ENCODE measurements around the gene HSP90AA1.
"Not testable (repeated sequence)": the region's sequence is repeated elsewhere in the genome, so short reads cannot be mapped to it uniquely, and the experiment has no call there.

Gene HSP90AA1

GRCh38 chr14:102064590-102064989, 22.3 kb downstream of the HSP90AA1 start:
- not testable (repeated sequence) for DNase-seq

GRCh38 chr14:102063808-102064429, 22.9 kb downstream of the HSP90AA1 start:
- no peak for DNase-seq

GRCh38 chr14:102063109-102063807, 23.6 kb downstream of the HSP90AA1 start:
- peak; percentile 87 for DNase-seq

DNA sequence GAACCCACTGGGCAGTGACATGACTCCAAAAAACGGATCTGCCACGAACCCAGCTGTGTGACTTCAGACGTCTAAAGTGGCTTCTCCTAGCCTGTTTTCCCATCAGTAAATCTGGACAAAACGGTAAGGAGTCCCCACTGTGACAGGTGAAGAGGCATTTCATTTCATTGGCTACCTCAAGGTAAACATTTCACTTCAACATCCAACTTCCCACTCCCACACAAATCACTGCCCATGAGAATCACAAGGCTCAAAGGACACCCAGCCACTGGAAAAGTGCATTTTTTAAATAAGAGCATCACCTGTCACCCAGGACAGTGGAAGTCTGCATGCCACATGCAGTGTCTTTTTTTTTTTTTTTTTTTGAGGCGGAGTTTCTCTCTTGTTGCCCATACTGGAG, 27.9 kb downstream of the HSP90AA1 start:
- DNase-seq: no peak

DNA sequence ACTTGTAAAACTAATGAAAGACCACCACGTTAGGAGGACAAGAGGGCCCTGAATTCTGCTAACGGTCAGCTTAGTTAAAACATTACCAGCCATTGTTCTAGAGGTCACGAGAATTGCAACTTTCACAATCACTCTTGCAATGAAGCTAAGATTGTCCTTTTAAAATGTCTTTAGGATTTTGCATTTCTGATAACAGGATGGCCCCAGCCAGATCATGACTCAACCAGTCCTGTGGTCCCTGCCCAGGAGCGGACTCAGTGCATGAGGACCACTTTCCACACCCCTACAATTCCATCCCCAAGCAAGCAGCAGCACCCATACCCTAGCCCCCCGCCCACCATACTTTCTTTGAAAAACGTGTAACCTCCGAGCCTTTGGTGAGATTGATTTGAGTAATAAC, 28.7 kb downstream of the HSP90AA1 start:
- DNase-seq: no peak

- no peak for DNase-seq
Measured at GRCh38 chr14:102057480-102058114, 29.2 kb downstream of the HSP90AA1 start.

GRCh38 chr14:102056694-102057442, 30.0 kb downstream of the HSP90AA1 start:
- no peak for DNase-seq

- DNase-seq: no peak
Measured at GRCh38 chr14:102055181-102055901, 31.5 kb downstream of the HSP90AA1 start.

DNA sequence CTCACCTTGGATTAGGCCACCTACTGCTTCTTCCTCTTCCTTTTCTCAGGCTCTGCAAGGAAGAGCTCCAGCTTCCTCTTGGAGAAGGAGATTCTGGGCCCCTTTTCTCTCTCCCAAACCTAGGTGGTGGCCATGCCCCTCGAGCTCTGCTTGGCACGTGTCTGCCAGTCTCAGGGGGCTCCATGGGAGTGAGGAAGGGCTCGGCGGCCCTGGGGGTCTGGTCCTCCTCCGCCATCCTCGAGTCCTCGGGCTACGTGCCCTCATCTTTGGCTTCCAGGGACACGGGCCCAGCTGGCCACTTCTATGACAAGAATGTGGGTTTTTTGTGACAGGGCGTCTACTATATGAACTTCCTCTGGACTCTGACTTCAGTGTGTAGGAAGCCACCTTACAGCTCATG, 34.3 kb downstream of the HSP90AA1 start:
- DNase-seq: no peak

GRCh38 chr14:102050625-102051024, 36.2 kb downstream of the HSP90AA1 start:
- DNase-seq: peak; percentile 79

GRCh38 chr14:102050026-102050405, 36.8 kb downstream of the HSP90AA1 start:
- no peak for DNase-seq

GRCh38 chr14:102049258-102050025, 37.4 kb downstream of the HSP90AA1 start:
- DNase-seq: no peak

DNA sequence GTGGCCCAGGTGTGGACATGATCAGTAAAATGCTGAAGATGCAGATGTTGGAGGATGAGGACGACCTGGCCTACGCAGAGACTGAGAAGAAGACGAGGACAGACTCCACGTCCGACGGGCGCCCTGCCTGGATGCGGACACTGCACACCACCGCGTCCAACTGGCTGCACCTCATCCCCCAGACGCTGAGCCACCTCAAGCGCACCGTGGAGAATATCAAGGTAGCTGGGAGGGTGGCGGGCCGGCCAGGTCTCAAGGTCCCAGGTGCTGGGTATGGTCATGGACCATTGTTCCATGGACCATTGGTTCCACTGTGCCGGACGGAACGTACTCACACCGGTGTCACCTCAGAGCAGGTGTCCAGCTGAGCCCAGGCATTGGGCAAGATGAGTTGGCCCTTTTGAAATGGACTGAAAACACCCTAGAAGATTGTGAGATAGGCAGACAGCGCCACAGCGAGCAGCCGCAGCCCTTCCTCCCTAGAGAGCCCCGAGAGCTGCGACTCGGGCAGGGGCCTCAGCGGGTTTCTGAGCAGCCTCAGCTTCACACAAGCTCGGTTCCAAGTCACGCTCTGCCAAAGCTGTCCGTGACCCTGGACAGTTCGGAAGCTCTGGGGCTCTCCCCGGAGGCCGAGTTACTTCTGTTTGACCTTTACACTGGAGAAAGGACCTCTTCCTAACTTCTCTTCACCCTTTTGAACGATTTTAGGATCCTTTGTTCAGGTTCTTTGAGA, 38.9 kb downstream of the HSP90AA1 start:
- no peak for DNase-seq

GRCh38 chr14:102046337-102047278, 40.2 kb downstream of the HSP90AA1 start:
- peak; percentile 88 for DNase-seq

- DNase-seq: no peak
Measured at GRCh38 chr14:102044566-102044965, 42.3 kb downstream of the HSP90AA1 start.

- no peak for DNase-seq
Measured at GRCh38 chr14:102043251-102044025, 43.4 kb downstream of the HSP90AA1 start.

DNA sequence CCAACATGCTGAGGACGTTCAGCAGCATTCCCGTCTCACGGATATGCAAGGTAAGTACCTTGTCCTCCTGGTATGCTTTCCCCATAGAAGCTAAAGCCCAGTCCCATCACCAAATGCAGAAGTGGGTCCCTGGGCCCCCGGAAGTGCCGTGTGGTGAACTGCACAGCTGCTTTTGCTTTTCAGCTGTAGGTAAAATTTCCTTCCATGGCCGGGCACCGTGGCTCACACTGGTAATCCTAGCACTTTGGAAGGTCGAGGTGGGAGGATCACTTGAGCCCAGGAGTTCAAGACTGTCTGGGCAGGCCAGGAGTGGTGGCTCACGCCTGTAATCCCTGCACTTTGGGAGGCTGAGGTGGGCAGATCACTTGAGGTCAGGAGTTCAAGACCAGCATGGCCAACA, 44.1 kb downstream of the HSP90AA1 start:
- DNase-seq: no peak

DNA sequence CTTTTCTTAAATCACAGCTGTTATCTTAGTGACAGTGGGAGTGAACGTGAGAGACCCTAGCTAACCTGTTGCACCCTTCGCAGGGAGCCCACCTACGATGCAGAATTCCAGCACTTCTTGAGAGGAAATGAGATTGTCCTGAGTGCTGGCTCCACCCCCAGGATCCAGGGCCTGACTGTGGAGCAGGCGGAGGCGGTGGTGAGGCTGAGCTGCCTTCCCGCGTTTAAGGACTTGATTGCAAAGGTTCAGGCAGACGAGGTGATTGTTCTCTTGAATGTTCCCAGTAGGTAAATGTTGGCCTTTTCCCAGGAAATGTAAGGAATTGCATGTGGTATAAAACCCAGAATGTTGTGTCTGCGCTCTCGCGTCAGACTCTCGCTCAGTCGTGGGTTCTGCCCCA, 46.7 kb downstream of the HSP90AA1 start:
- no peak for DNase-seq

DNA sequence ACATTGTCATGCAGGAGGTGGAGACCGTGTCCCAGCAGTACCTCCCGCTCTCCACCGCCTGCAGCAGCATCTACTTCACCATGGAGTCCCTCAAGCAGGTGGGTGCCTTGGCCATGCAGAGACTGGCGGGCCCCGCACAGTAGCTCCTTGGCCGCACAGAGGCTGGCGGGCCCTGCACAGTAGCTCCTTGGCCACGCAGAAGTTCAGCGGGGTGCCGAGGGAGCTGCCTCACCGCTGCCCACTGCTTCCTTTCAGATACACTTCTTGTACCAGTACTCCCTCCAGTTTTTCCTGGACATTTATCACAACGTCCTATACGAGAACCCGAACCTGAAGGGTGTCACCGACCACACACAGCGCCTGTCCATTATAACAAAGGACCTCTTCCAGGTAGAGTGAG, 47.7 kb downstream of the HSP90AA1 start:
- no peak for DNase-seq

Measured in femur (tissue), 1 donor.